Keratinocyte (primary cell): Measurements from ENCODE around the gene MED9. TPM values are rescaled to one million over a fixed set of nuclear protein-coding genes. Genes with fewer than 3 reads are reported as not detected.

ENCODE experiments used
- DNase-seq: peaks from one replicate; pipeline ENCODE4 v3.0.0-alpha.2; 2011; ENCODE audit warnings: low read depth, missing footprints, low spot score
- FAIRE-seq: peaks from 2 replicates; lab custom pipeline; 2011; peaks lifted over from hg19 to GRCh38; lab: Jason Lieb, UNC
- H2AFZ ChIP-seq: 2 replicates; pipeline ENCODE4 v1.6.0; 2012; ENCODE audit warnings: low read length, control low read depth, inconsistent platforms; ENCODE audit not compliant: control insufficient read depth
- H3K27ac ChIP-seq: 2 replicates; pipeline ENCODE4 v1.5.1; 2011; ENCODE audit warnings: low read length; ENCODE audit not compliant: control insufficient read depth, insufficient read depth
- H3K27me3 ChIP-seq: 3 replicates; pipeline ENCODE4 v1.6.0; 2011; ENCODE audit warnings: low read length; ENCODE audit not compliant: control insufficient read depth, insufficient read depth; ENCODE audit errors: extremely low read depth
- H3K36me3 ChIP-seq, 2 experiments: 2 replicates in 1 of 2; 3 replicates in 1 of 2; pipeline ENCODE4 v1.5.1; 2011; ENCODE audit warnings: low read length in 2 of 2, mild to moderate bottlenecking in 1 of 2; ENCODE audit not compliant: control insufficient read depth in 2 of 2, insufficient read depth in 2 of 2; ENCODE audit errors: extremely low read depth in 1 of 2
- H3K4me1 ChIP-seq: 3 replicates; pipeline ENCODE4 v1.5.1; 2011; ENCODE audit warnings: low read length; ENCODE audit not compliant: control insufficient read depth, insufficient read depth; ENCODE audit errors: extremely low read depth
- H3K4me2 ChIP-seq: 3 replicates; pipeline ENCODE4 v1.6.0; 2011; ENCODE audit warnings: low read depth, low read length; ENCODE audit not compliant: control insufficient read depth, insufficient read depth; ENCODE audit errors: extremely low read depth
- H3K4me3 ChIP-seq, 3 experiments: fragments of 200-600 bp in 1 of 3; sonication (generic) in 1 of 3; 2 replicates in 2 of 3; 3 replicates in 1 of 3; pipeline ENCODE4 v1.5.1; 2011 to 2016; ENCODE audit warnings: low read length in 3 of 3, mild to moderate bottlenecking in 3 of 3, control low read depth in 2 of 3, inconsistent platforms in 1 of 3, low read depth in 1 of 3, mixed read lengths in 1 of 3, mixed run types in 1 of 3, moderate library complexity in 1 of 3; ENCODE audit not compliant: control insufficient read depth in 2 of 3, insufficient read depth in 2 of 3; ENCODE audit errors: extremely low read depth in 1 of 3
- H3K79me2 ChIP-seq: 2 replicates; pipeline ENCODE4 v1.6.0; 2012; ENCODE audit warnings: low read length; ENCODE audit not compliant: control insufficient read depth, insufficient read depth
- H3K9ac ChIP-seq: 3 replicates; pipeline ENCODE4 v1.6.0; 2011; ENCODE audit warnings: low read length; ENCODE audit not compliant: control insufficient read depth, insufficient read depth; ENCODE audit errors: extremely low read depth
- H3K9me1 ChIP-seq: 3 replicates; pipeline ENCODE4 v1.6.0; 2011; ENCODE audit warnings: low read length; ENCODE audit not compliant: control insufficient read depth, insufficient read depth; ENCODE audit errors: extremely low read depth
- H3K9me3 ChIP-seq: 2 replicates; pipeline ENCODE4 v1.5.1; 2012; ENCODE audit warnings: low read depth, low read length; ENCODE audit not compliant: control insufficient read depth
- H4K20me1 ChIP-seq: 3 replicates; pipeline ENCODE4 v1.6.0; 2011; ENCODE audit warnings: low read length; ENCODE audit not compliant: control insufficient read depth, insufficient read depth; ENCODE audit errors: extremely low read depth
- EZH2 ChIP-seq: IDR thresholded peaks from one replicate; pipeline ENCODE4 v1.6.1; 2012; ENCODE audit warnings: inconsistent platforms, mild to moderate bottlenecking, low read length, moderate library complexity
- dilution Hi-C: fragments of 300-500 bp; cut with MboI; formaldehyde crosslinking; loops from one replicate; pipeline ENCODE4 v1.7.0; 2020; ENCODE audit warnings: low sequenced_read_pairs; ENCODE audit not compliant: extremely low pct_ligation_motif_present
- polyA plus RNA-seq, 5 experiments: library from polyadenylated mRNA; depleted of rRNA in 3 of 5; stranded (reverse) in 3 of 5; stranded (forward) in 1 of 5; unstranded in 1 of 5; fragments of >200 nt; gene quantifications; 1 replicate in 1 of 5; 2 replicates in 3 of 5; 3 replicates in 1 of 5; pipeline versions ENCODE4 v1.2.1 to v1.2.3, GENCODE V29; 2011 to 2012; ENCODE audit warnings: missing spikeins in 2 of 5, low read depth in 1 of 5, low replicate concordance in 1 of 5
- TF ChIP-seq, protein P1 (sequence below), 3 experiments: IDR thresholded peaks in 1 of 3; conservative IDR thresholded peaks in 1 of 3; optimal IDR thresholded peaks in 1 of 3; 2 replicates in 2 of 3; 3 replicates in 1 of 3; pipeline versions ENCODE3 to v1.5.1; 2011; ENCODE audit warnings: low read length in 3 of 3, mild to moderate bottlenecking in 3 of 3, moderate library complexity in 2 of 3, control low read depth in 1 of 3, inconsistent platforms in 1 of 3; ENCODE audit not compliant: insufficient read depth in 2 of 3; ENCODE audit errors: extremely low read depth in 1 of 3

The MED9 gene
- polyA plus RNA-seq, 1 donor (not counting 4 experiments of a cell fraction or from before 2014, with no cell fraction given), result 6.9 TPM

DNA sequence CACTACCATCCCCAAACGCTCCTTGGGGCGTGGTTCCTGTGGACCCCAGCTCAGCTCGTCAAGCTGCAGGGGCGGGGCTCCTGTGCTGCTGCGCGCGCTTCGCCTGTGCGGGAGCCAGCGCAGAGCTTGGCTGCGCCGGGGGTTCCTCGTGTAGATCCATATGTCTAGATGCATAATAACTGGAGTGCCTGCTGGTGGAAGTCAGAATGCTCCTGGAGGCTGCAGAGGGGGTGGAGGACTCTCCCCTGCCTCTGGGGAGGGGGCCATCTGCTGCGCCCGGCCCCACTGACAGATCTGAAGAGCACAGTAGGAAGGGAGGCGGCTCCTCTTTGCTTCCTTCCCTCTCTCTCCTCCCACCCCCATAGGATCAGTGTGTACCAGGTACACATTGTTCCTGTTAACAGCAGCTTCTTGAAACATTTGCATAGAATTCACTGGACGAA is 14.8 kb downstream of the MED9 start:
- no peak for DNase-seq

DNA sequence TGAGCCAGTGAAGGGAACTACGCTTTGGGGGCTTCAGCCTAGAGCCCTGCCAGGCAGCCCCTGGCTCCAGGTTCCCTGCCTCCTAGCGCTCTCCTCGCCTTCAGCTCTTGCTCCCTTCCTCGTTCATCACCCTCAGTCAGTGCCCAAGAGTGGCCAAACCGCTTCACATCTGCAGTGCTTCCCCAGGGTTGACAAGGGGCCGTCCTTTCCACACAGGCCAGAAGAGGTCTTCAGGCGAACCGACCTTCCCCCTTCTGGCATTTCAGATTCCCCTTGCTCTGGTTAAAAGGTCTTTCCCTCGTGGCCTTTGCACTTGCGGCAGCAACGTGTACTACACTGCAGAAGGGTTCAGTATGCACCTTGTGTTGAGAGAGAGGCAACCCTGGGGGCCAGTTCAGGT is 15.3 kb downstream of the MED9 start:
- no peaks in the 10 kb centered on the region for H3K9me1 ChIP-seq
- peaks cover 9% of the 10 kb centered on the region for H3K4me1 ChIP-seq
- no peak overlapping the region for H3K4me2 ChIP-seq
- no peaks in the 10 kb centered on the region for H3K79me2 ChIP-seq
- H3K4me3 ChIP-seq, result no peak overlapping the region
- H4K20me1 ChIP-seq, result peaks cover 5% of the 10 kb centered on the region
- no peak for FAIRE-seq
- no peaks in the 10 kb centered on the region for H3K9me3 ChIP-seq
- peaks cover 11 to 19% of the 10 kb centered on the region in 2 experiments for H3K36me3 ChIP-seq
- H3K9ac ChIP-seq, result no peak overlapping the region
- TF ChIP-seq EZH2, result no peak
- TF ChIP-seq, protein P1, sequence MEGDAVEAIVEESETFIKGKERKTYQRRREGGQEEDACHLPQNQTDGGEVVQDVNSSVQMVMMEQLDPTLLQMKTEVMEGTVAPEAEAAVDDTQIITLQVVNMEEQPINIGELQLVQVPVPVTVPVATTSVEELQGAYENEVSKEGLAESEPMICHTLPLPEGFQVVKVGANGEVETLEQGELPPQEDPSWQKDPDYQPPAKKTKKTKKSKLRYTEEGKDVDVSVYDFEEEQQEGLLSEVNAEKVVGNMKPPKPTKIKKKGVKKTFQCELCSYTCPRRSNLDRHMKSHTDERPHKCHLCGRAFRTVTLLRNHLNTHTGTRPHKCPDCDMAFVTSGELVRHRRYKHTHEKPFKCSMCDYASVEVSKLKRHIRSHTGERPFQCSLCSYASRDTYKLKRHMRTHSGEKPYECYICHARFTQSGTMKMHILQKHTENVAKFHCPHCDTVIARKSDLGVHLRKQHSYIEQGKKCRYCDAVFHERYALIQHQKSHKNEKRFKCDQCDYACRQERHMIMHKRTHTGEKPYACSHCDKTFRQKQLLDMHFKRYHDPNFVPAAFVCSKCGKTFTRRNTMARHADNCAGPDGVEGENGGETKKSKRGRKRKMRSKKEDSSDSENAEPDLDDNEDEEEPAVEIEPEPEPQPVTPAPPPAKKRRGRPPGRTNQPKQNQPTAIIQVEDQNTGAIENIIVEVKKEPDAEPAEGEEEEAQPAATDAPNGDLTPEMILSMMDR (optimal IDR thresholded peaks at IDR 0.05 in 1 of 3, IDR thresholded peaks at IDR 0.05 in 1 of 3, conservative IDR thresholded peaks at IDR 0.05 in 1 of 3; ENCODE audit: extremely low read depth in 1 of 3, insufficient read depth in 2 of 3, low read length in 3 of 3), result no peak
- peaks cover 18% of the 10 kb centered on the region for H3K27me3 ChIP-seq
- no peak overlapping the region for H2AFZ ChIP-seq
- DNase-seq, result no peak
- dilution Hi-C loops, result no loop called here
- no peak overlapping the region for H3K27ac ChIP-seq

More for the DNA sequence above, 14.8 kb downstream of the MED9 start:
- Histone ChIP-seq H3K36me3 (peaks cover 11 to 19% of the 10 kb centered on the region in 2 experiments), H3K27ac (no peak overlapping the region), H3K9ac (no peak overlapping the region), H3K79me2 (no peaks in the 10 kb centered on the region), H3K27me3 (peaks cover 17% of the 10 kb centered on the region), H3K4me3 (no peak overlapping the region), H3K4me2 (no peak overlapping the region), H3K9me3 (no peaks in the 10 kb centered on the region), H3K4me1 (peaks cover 9% of the 10 kb centered on the region), H4K20me1 (peaks cover 5% of the 10 kb centered on the region), H3K9me1 (no peaks in the 10 kb centered on the region), H2AFZ (no peak overlapping the region)
- no peak for FAIRE-seq
- TF ChIP-seq EZH2, result no peak
- TF ChIP-seq, protein P1 (optimal IDR thresholded peaks at IDR 0.05 in 1 of 3, IDR thresholded peaks at IDR 0.05 in 1 of 3, conservative IDR thresholded peaks at IDR 0.05 in 1 of 3; ENCODE audit: extremely low read depth in 1 of 3, insufficient read depth in 2 of 3, low read length in 3 of 3), result no peak
- dilution Hi-C loops, result no loop called here
